H9 (cell line): Measurements from ENCODE around the gene CLUH. TPM values are rescaled to one million over a fixed set of nuclear protein-coding genes. Genes with fewer than 3 reads are reported as not detected.

Experiments used
- DNase-seq: peaks from one replicate; pipeline ENCODE4 v3.0.0-alpha.2; 2017
- H2AFZ ChIP-seq: one replicate; pipeline ENCODE4 v1.6.1; 2013; ENCODE audit warnings: mild to moderate bottlenecking, low read length, control low read depth, moderate library complexity
- H2AK5ac ChIP-seq: 2 replicates; pipeline ENCODE4 v1.6.1; 2013; ENCODE audit warnings: low read length, control low read depth, mixed read lengths; ENCODE audit not compliant: insufficient read length
- H2BK120ac ChIP-seq: one replicate; pipeline ENCODE4 v1.6.1; 2013; ENCODE audit warnings: low read depth, mild to moderate bottlenecking, low read length, control low read depth, inconsistent platforms; ENCODE audit not compliant: poor library complexity, severe bottlenecking
- H2BK12ac ChIP-seq: 2 replicates; pipeline ENCODE4 v1.6.1; 2013; ENCODE audit warnings: low read length, control low read depth, mixed read lengths, low read depth; ENCODE audit not compliant: insufficient read length
- H2BK15ac ChIP-seq: 2 replicates; pipeline ENCODE4 v1.6.1; 2013; ENCODE audit warnings: low read depth, low read length, control low read depth
- H2BK20ac ChIP-seq: one replicate; pipeline ENCODE4 v1.6.1; 2013; ENCODE audit warnings: low read depth, mild to moderate bottlenecking, low read length, control low read depth, inconsistent platforms; ENCODE audit not compliant: poor library complexity, severe bottlenecking
- H2BK5ac ChIP-seq: 2 replicates; pipeline ENCODE4 v1.6.1; 2013; ENCODE audit warnings: low read length, control low read depth, mixed read lengths; ENCODE audit not compliant: insufficient read length
- H3K14ac ChIP-seq: 2 replicates; pipeline ENCODE4 v1.6.1; 2013; ENCODE audit warnings: low read length, control low read depth; ENCODE audit not compliant: insufficient read depth
- H3K18ac ChIP-seq: 2 replicates; pipeline ENCODE4 v1.6.1; 2013; ENCODE audit warnings: low read depth, mild to moderate bottlenecking, mixed read lengths, low read length, control low read depth; ENCODE audit not compliant: insufficient read length
- H3K23ac ChIP-seq: 2 replicates; pipeline ENCODE4 v1.6.1; 2013; ENCODE audit warnings: low read length, control low read depth, mixed read lengths, low read depth; ENCODE audit not compliant: insufficient read length
- H3K23me2 ChIP-seq: 2 replicates; pipeline ENCODE4 v1.6.1; 2013; ENCODE audit warnings: low read depth, mild to moderate bottlenecking, mixed read lengths, low read length, control low read depth; ENCODE audit not compliant: insufficient read length, poor library complexity, severe bottlenecking
- H3K27ac ChIP-seq: 2 replicates; pipeline ENCODE4 v1.5.1; 2013; ENCODE audit warnings: low read length, control low read depth, mixed read lengths, low read depth; ENCODE audit not compliant: insufficient read length
- H3K27me3 ChIP-seq: 2 replicates; pipeline ENCODE4 v1.6.1; 2013; ENCODE audit warnings: low read length, control low read depth, inconsistent platforms; ENCODE audit not compliant: insufficient read depth
- H3K4ac ChIP-seq: 2 replicates; pipeline ENCODE4 v1.6.1; 2013; ENCODE audit warnings: low read depth, mild to moderate bottlenecking, control low read depth, inconsistent platforms, low read length, moderate library complexity
- H3K4me1 ChIP-seq: 2 replicates; pipeline ENCODE4 v1.6.1; 2013; ENCODE audit warnings: low read length, control low read depth, inconsistent platforms; ENCODE audit not compliant: insufficient read depth
- H3K4me2 ChIP-seq: 2 replicates; pipeline ENCODE4 v1.6.1; 2013; ENCODE audit warnings: low read length, control low read depth, mixed read lengths; ENCODE audit not compliant: insufficient read length, insufficient read depth
- H3K56ac ChIP-seq: 2 replicates; pipeline ENCODE4 v1.6.1; 2013; ENCODE audit warnings: low read depth, mild to moderate bottlenecking, mixed read lengths, low read length, control low read depth; ENCODE audit not compliant: insufficient read length
- H3K79me1 ChIP-seq: 2 replicates; pipeline ENCODE4 v1.6.1; 2013; ENCODE audit warnings: low read depth, mild to moderate bottlenecking, moderate library complexity, low read length, control low read depth, inconsistent platforms; ENCODE audit not compliant: insufficient read depth, poor library complexity, severe bottlenecking
- H3K79me2 ChIP-seq: 2 replicates; pipeline ENCODE4 v1.6.1; 2013; ENCODE audit warnings: low read length, control low read depth, inconsistent platforms; ENCODE audit not compliant: insufficient read depth
- H3K9ac ChIP-seq: 2 replicates; pipeline ENCODE4 v1.6.1; 2013; ENCODE audit warnings: low read length, control low read depth, mixed read lengths; ENCODE audit not compliant: insufficient read length; ENCODE audit errors: extremely low read depth
- H3K9me3 ChIP-seq: one replicate; pipeline ENCODE4 v1.6.1; 2013; ENCODE audit warnings: low read depth, low read length, inconsistent platforms; ENCODE audit not compliant: control insufficient read depth
- H3T11ph ChIP-seq: one replicate; pipeline ENCODE4 v1.6.1; 2013; ENCODE audit warnings: mild to moderate bottlenecking, low read length, control low read depth, inconsistent platforms
- H4K20me1 ChIP-seq: one replicate; pipeline ENCODE4 v1.6.1; 2013; ENCODE audit not compliant: control insufficient read depth, insufficient read length, insufficient read depth
- H4K5ac ChIP-seq: 2 replicates; pipeline ENCODE4 v1.6.1; 2013; ENCODE audit warnings: low read depth, mild to moderate bottlenecking, mixed read lengths, low read length, control low read depth; ENCODE audit not compliant: insufficient read length
- H4K8ac ChIP-seq: replicated peaks from 2 replicates; pipeline ENCODE4 v1.6.1; 2013; ENCODE audit warnings: low read length, control low read depth, mixed read lengths, low read depth; ENCODE audit not compliant: insufficient read length
- H4K91ac ChIP-seq: 2 replicates; pipeline ENCODE4 v1.6.1; 2013; ENCODE audit warnings: low read depth, mild to moderate bottlenecking, moderate library complexity, mixed read lengths, low read length, control low read depth; ENCODE audit not compliant: insufficient read length
- H3K27ac Mint-ChIP-seq, 3 experiments: 2 replicates in 2 of 3; 3 replicates in 1 of 3; pipeline ENCODE4 v1.8.0; 2020 to 2021; ENCODE audit warnings: mixed read lengths in 3 of 3, mild to moderate bottlenecking in 1 of 3, moderate library complexity in 1 of 3
- H3K27me3 Mint-ChIP-seq: 2 replicates; pipeline ENCODE4 v1.8.0; 2021; ENCODE audit warnings: low read depth, mild to moderate bottlenecking, moderate library complexity, mixed read lengths
- H3K36me3 Mint-ChIP-seq, 3 experiments: 2 replicates in 2 of 3; 3 replicates in 1 of 3; pipeline ENCODE4 v1.8.0; 2020 to 2021; ENCODE audit warnings: low read depth in 3 of 3, mixed read lengths in 3 of 3; ENCODE audit not compliant: insufficient read depth in 1 of 3
- H3K4me1 Mint-ChIP-seq, 2 experiments: 2 replicates each; pipeline ENCODE4 v1.8.0; 2020; ENCODE audit warnings: mixed read lengths in 2 of 2
- H3K4me3 Mint-ChIP-seq, 2 experiments: 2 replicates in 1 of 2; 3 replicates in 1 of 2; pipeline ENCODE4 v1.8.0; 2020 to 2021; ENCODE audit warnings: mild to moderate bottlenecking in 2 of 2, mixed read lengths in 2 of 2, moderate library complexity in 1 of 2
- H3K9me3 Mint-ChIP-seq, 2 experiments: 2 replicates in 1 of 2; 3 replicates in 1 of 2; pipeline ENCODE4 v1.8.0; 2020; ENCODE audit warnings: mild to moderate bottlenecking in 2 of 2, mixed read lengths in 2 of 2, moderate library complexity in 1 of 2
- WGBS: extraction: QIAGEN DNeasy Blood & Tissue Kit; methylation state at CpG from one replicate; pipeline ENCODE4 v1.1.7; 2013; ENCODE audit warnings: missing lambda C conversion rate, low lambda C conversion rate, mixed read lengths; ENCODE audit not compliant: insufficient read length; ENCODE audit errors: extremely low coverage; 5-methylcytosine and 5-hydroxymethylcytosine counted together
- total RNA-seq: library from RNA; stranded (reverse); gene quantifications from 2 replicates; pipeline ENCODE4 v1.2.1, GENCODE V29; 2021
- TF ChIP-seq, protein P1 (sequence below): fragments of 200-600 bp; sonication (generic); conservative IDR thresholded peaks from 3 replicates; pipeline ENCODE4 v1.8.0; 2021; ENCODE audit warnings: antibody characterized with exemption, mild to moderate bottlenecking

Gene CLUH
- total RNA-seq, 1 experiment from 2014 or later = 91.3 TPM

DNA sequence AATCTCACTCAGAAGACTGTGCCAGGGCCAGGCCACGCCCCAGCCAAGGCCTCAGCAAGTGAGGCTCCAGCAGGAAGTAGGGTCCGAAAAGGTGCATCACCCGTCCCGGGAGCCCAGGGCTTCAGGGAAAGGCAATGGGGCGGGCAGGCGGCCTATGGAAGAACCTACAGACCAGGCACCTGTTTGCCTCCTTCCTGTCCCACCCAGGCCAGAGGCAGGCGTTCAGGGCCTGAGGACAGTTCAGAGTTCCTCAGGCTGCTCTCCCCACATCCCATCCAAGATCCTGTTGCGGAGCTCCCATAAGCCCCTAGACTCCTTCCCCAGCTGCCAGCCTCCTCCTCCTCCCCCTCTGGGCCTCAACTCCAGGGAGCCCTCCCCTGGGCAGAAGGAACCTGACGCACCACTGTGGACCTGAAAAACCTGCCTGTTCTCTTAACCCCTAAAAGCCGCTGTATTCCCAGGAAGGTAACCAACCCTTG, 2.3 kb downstream of the CLUH start:
- no peaks in the 10 kb centered on the region; the same call in 1 of the 2 replicates for H3K27me3 ChIP-seq
- Mint-ChIP-seq H3K27ac (0 out of 7 replicates have a peak overlapping the region, but pooled peaks of 2 of the 3 experiments have one; percentile 57 to 89), H3K36me3 (peaks cover 0 to 7% (median 0%) of the 10 kb centered on the region in 3 experiments; a peak in 2 of 7 replicates), H3K9me3 (no peaks in the 10 kb centered on the region; a peak in 1 of 5 replicates), H3K27me3 (peaks cover 16% of the 10 kb centered on the region), H3K4me3 (peak overlapping the region; percentile 51 to 80; a peak in 3 of 5 replicates), H3K4me1 (peaks cover 47 to 61% of the 10 kb centered on the region in 2 experiments)
- no peak overlapping the region for H2BK120ac ChIP-seq
- H2AFZ ChIP-seq = no peak overlapping the region
- H2BK15ac ChIP-seq = no peak overlapping the region
- H3K18ac ChIP-seq = no peak overlapping the region
- no peak overlapping the region for H3K27ac ChIP-seq
- no peak overlapping the region for H3T11ph ChIP-seq
- TF ChIP-seq, protein P1, sequence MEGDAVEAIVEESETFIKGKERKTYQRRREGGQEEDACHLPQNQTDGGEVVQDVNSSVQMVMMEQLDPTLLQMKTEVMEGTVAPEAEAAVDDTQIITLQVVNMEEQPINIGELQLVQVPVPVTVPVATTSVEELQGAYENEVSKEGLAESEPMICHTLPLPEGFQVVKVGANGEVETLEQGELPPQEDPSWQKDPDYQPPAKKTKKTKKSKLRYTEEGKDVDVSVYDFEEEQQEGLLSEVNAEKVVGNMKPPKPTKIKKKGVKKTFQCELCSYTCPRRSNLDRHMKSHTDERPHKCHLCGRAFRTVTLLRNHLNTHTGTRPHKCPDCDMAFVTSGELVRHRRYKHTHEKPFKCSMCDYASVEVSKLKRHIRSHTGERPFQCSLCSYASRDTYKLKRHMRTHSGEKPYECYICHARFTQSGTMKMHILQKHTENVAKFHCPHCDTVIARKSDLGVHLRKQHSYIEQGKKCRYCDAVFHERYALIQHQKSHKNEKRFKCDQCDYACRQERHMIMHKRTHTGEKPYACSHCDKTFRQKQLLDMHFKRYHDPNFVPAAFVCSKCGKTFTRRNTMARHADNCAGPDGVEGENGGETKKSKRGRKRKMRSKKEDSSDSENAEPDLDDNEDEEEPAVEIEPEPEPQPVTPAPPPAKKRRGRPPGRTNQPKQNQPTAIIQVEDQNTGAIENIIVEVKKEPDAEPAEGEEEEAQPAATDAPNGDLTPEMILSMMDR = no peak
- H3K4me2 ChIP-seq = no peak overlapping the region
- WGBS = no CpG with 5 or more reads among the region's 10 CpGs
- H2BK5ac ChIP-seq = no peak overlapping the region
- no peak overlapping the region for H3K23ac ChIP-seq
- no peak overlapping the region for H4K8ac ChIP-seq
- H3K4me1 ChIP-seq = peaks cover 4% of the 10 kb centered on the region; the same call in 1 of the 2 replicates
- no peak overlapping the region for H3K4ac ChIP-seq
- H3K14ac ChIP-seq = no peak overlapping the region; the same call in 1 of the 2 replicates
- H4K91ac ChIP-seq = no peak overlapping the region
- peaks cover 17% of the 10 kb centered on the region; the same call in 1 of the 2 replicates for H3K79me2 ChIP-seq
- H2BK20ac ChIP-seq = no peak overlapping the region
- H2AK5ac ChIP-seq = no peak overlapping the region
- H4K20me1 ChIP-seq = no peaks in the 10 kb centered on the region
- H3K79me1 ChIP-seq = no peaks in the 10 kb centered on the region
- H3K9ac ChIP-seq = no peak overlapping the region
- no peaks in the 10 kb centered on the region for H3K9me3 ChIP-seq
- H2BK12ac ChIP-seq = no peak overlapping the region
- no peak overlapping the region for H4K5ac ChIP-seq
- peaks cover 13% of the 10 kb centered on the region for H3K23me2 ChIP-seq
- no peak overlapping the region for H3K56ac ChIP-seq
- no peak for DNase-seq
